Mucosa of gallbladder (tissue), 1 donor: ENCODE results near the gene GH2. TPM values are rescaled to one million over a fixed set of nuclear protein-coding genes. Genes with fewer than 3 reads are reported as not detected.

Source experiments
- DNase-seq: peaks from one replicate; pipeline ENCODE4 v3.0.0-alpha.2; 2020; ENCODE audit warnings: low spot score
- total RNA-seq: library from RNA; stranded (reverse); gene quantifications from one replicate; pipeline ENCODE4 v1.2.1, GENCODE V29; 2021
- donor health status: DM: no; HTN: no; CAD: no.

Gene GH2
- total RNA-seq, 1 donor from 2014 or later, result not detected

DNA sequence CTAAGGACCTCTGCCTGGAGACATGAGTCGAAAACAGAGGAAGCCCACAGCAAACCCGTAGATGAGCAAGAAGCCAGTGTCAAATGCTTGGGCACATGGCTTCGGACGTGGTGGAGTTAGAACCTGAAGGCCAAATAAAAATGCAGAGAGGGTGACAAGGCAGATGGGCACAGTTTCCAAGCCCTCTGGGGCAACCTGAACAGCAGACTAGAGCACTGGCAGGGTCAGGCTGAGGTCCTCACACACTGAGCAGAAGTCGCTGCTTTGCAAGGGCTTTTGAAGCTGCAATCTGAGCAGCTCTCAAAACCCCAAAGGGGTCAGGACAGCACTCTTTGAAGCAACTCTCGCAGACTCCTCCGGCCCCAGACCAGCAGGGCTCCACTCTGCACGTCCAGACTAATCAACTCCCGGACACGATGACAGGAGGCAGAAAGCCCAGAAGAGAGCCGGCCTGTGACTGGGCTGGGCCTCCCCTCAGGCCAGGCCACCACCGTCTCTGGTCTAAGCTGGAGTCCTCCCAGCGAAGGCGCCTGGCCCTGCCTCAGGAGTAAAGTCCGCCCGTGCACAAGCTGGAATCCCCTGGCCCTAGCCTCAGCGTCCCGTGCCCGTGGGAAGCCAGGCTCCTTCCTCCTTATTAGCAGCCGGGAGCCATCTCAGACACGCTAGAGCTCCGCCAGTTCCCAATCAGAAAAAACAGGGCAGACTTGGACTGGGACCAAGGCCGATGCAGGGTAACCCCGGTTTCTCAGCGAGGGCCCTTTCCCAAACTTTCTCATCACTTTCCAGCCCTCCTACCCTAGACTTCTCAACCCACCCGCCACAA, 40.2 kb downstream of the GH2 start:
- DNase-seq, result peak; percentile 49

DNA sequence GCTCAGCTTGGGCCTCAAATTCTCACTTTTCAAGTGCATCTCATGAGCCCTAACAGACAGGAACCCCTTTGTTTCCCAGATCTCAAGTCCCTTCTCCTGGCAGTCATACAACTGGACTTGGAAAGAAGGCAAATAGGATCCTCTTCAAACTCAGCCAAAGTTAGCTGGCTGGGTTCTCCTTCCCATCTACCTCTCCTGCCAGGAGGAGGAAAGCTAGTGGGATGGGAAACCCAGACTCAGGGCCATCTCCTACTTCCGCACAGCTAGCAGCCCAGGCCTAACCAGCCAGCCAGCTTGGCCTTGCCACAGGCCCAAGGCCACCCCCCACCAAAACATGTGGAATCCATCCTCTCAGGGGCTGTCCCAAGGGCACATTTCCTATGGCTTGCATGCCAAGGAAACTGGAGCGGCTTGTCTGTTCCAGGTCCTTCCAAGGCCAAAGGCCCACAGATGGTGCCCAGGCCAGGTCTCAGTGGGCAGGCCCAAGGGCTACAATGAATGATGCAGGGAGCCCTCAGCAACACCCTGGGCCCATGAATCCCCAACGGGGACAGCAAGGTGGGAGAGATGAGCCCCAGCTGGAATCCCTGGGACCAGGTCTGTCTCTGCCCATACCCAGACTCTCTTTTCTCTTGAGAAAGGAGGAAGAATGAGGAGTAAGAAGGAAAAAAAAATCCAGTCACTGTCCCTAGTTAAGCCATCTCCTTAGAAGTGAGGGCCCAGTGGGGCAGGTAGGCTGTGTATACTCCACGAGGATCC, 41.0 kb downstream of the GH2 start:
- DNase-seq, result no peak

DNA sequence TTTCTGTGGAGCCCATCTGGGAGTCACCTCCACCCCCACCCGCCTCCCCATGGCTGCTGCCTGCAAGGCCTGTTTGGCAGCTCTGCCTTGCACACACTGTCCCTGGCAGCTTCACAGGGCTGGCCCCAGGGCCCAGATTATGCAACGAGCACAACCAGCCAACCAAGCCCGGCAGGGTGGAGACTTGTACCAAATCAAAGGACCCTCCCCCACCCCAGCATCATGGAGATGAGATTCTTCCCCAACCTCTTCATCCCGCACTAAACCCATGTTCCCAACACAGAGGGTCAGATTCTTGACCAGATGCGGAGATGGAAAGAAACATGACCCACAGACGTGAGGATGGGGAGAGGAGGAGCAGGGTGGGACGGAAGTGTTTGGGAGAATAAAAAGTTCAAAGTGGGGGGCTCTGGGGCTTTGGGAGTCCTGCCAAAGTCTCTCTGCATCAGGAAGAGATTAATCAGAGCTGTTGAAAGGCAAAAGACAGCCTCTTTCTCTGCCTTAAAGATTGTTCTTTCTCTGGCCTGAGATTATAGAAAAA, 43.0 kb downstream of the GH2 start:
- DNase-seq, result peak; percentile 87

DNA sequence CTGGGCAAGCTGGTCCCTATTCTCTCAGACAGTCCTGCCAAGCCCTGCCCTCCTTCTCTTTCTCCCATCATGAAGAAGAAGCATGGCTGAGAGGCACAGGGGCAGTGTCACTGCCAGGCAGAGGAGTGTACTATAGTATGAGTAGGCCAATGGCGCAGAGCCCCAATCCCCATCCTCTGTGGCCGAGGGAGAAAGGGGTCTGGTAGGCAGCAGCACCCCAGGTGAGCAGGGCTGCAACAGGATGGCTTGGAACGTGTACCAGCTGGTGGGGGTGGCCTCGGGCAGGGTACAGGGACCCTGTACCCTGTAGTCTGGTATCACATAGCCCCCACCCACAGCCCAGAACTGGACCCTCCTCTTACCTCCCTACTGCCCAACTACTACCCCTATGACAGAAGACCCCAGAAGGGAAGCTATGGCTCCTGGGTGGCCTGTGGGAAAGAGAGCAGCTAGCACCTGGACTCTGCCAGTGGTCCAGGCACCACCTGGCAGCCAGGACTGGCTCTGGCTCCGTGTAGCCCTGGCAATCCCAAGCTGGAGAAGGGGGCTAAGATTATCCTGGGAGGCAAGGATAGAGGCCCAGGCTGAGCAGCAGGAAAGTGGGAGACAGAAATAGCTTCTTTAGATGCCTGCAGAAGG, 43.7 kb downstream of the GH2 start:
- DNase-seq, result no peak

- no peak for DNase-seq
These were observed 44.3 kb downstream of the GH2 start for GRCh38 chr17:63837480-63837879.

DNA sequence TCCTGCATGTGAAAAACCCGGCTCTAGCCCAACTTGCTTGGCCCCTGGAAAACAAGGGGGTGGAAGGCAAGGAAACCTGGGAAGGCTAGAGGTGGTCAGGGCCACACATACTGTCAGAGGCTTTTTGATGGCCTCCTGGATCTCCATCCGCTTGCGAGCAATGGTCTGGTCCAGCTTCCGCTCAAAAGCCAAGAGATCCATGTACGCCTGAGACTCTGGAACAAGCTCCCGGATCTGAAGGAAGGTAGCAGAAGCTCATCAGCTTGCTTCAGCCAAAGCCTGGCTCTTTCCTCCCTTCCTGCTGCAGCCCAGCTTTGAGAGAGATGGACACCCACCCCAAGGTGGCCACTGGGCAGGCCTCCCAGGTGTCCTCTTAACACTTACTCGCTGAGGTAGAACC, 44.9 kb downstream of the GH2 start:
- no peak for DNase-seq

- DNase-seq, result no peak
These were observed 46.5 kb downstream of the GH2 start for GRCh38 chr17:63835167-63835720.

DNA sequence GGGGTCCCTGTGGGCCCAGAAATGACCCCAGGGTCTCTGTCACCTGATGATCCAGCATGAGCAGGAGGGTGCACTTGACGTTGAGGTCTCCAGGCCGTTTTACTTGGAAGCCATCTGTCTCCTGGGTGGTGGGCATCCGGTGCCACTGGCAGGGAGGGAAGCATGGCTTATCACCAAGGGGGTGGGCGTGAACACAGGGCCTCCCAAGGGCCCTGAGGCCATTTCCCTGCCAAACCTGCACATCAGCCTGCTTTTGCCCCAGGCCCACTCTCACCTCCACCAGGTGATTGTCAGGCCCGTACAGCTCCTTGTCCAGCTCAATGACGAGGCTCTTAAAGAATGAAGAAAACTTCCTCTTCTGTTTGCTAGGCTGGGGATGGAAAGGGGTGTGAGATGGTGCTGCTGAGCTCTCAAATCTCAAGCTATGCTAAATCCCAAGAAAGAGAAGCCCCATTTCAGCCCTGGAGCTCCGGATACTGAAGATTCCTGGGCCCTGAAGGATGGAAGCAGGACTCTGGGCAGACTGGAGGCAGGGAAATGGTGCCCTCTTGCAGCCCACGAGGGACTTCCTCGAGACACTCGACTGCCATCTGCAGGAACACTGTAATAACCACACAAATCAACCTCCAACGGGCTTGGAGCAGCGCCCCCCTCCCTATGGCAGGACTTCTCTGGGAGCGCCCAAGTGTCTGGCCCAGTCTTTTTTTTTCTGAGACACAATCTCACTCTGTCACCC, 47.1 kb downstream of the GH2 start:
- DNase-seq, result peak; percentile 58

DNA sequence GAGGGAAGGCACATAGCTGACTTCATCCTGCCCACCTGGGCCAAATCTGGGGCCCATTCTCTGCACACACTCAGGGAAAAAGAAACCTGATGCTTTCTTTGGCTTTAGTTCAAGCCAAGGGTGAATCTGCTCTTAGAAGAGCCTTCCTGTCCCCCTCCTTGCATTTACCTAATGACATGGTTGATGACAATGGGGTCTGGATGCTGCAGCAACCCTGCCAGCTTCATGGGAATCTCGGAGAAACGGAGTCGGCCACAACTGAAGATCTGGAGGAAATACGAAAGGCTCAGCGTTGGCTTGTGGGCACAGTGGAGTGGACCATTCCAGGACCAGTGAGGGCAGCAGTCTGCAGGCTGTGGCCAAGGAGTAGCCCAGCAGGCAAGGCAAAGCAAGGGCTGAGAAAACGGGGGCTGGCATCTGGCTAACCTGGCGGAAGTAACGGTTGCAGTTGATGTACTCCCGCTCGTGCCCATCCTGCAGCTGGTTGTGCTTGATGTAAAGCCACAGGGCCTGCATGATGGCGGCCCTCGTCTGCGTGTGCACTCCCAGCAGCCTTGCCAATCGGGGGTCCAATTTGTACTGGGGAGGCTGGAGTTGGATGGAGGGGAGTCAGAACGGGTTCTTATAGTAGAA, 47.9 kb downstream of the GH2 start:
- DNase-seq, result no peak

GRCh38 chr17:63833026-63833740, 48.6 kb downstream of the GH2 start:
- DNase-seq, result no peak

- no peak for DNase-seq
These were observed 49.3 kb downstream of the GH2 start for GRCh38 chr17:63832455-63832854.

- no peak for DNase-seq
These were observed 49.7 kb downstream of the GH2 start for GRCh38 chr17:63832014-63832413.

- no peak for DNase-seq
These were observed 50.2 kb downstream of the GH2 start for GRCh38 chr17:63831505-63831904.

GRCh38 chr17:63830904-63831491, 50.7 kb downstream of the GH2 start:
- DNase-seq, result no peak

GRCh38 chr17:63830278-63830677, 51.5 kb downstream of the GH2 start:
- DNase-seq, result no peak

Other genes starting within 250 kb of the GH2 start
- gene LIMD2, start 181.8 kb downstream of the GH2 start, total RNA-seq, result 19.0 TPM
- gene STRADA, start 140.1 kb downstream of the GH2 start, total RNA-seq, result 28.5 TPM
- 104 TPM for gene CCDC47, start 108.3 kb downstream of the GH2 start, total RNA-seq
- 90.4 TPM for gene DDX42, start 107.8 kb downstream of the GH2 start, total RNA-seq
- gene PSMC5, start 54.5 kb downstream of the GH2 start, total RNA-seq, result 112 TPM
- gene FTSJ3, start 54.3 kb downstream of the GH2 start, total RNA-seq, result 43.1 TPM
- 84.7 TPM for gene SMARCD2, start 39.3 kb downstream of the GH2 start, total RNA-seq
- not detected for gene CSH2, start 8.3 kb downstream of the GH2 start, total RNA-seq
- not detected for gene CSH1, start 14.6 kb upstream of the GH2 start, total RNA-seq
- not detected for gene CSHL1, start 29.3 kb upstream of the GH2 start, total RNA-seq
- gene GH1, start 36.9 kb upstream of the GH2 start, total RNA-seq, result not detected
- 3.4 TPM for gene CD79B, start 50.4 kb upstream of the GH2 start, total RNA-seq
- gene SCN4A, start 91.0 kb upstream of the GH2 start, total RNA-seq, result 1.2 TPM
- gene PRR29, start 116.4 kb upstream of the GH2 start, total RNA-seq, result 0.26 TPM
- 14.8 TPM for gene ICAM2, start 138.7 kb upstream of the GH2 start, total RNA-seq
- 41.6 TPM for gene ERN1, start 248.2 kb upstream of the GH2 start, total RNA-seq